HepG2 (cell line): Measurements from ENCODE around the gene ZNF655. TPM values are rescaled to one million over a fixed set of nuclear protein-coding genes. Genes with fewer than 3 reads are reported as not detected.

Experiments
- AHDC1 ChIP-seq: sonication (generic); formaldehyde crosslinking; IDR thresholded peaks from 2 replicates; pipeline ENCODE4 v1.5.1; 2020; ENCODE audit warnings: mild to moderate bottlenecking, missing genetic modification reagents, borderline replicate concordance
- CENPT ChIP-seq: sonication (generic); formaldehyde crosslinking; IDR thresholded peaks from 2 replicates; pipeline ENCODE4 v1.8.0; 2022; ENCODE audit warnings: low read depth, mild to moderate bottlenecking, moderate library complexity, missing genetic modification reagents
- CREBL2 ChIP-seq: sonication (generic); formaldehyde crosslinking; IDR thresholded peaks from 2 replicates; pipeline ENCODE4 v1.8.1; 2023; ENCODE audit warnings: missing genetic modification reagents, mild to moderate bottlenecking, borderline replicate concordance
- DPF2 ChIP-seq: sonication (generic); formaldehyde crosslinking; IDR thresholded peaks from 2 replicates; pipeline ENCODE4 v1.4.0; 2020; ENCODE audit warnings: mild to moderate bottlenecking, low read depth, missing genetic modification reagents, borderline replicate concordance
- ELF3 ChIP-seq: IDR thresholded peaks from 2 replicates; pipeline ENCODE4 v1.6.1; 2016; ENCODE audit warnings: missing genetic modification reagents, missing compliant biosample characterization
- KLF6 ChIP-seq: IDR thresholded peaks from 2 replicates; pipeline ENCODE4 v1.8.0; 2016; ENCODE audit warnings: missing biosample characterization, missing genetic modification reagents
- MIER3 ChIP-seq: IDR thresholded peaks from 2 replicates; pipeline ENCODE4 v1.6.1; 2016; ENCODE audit warnings: missing compliant biosample characterization, borderline replicate concordance
- MLXIP ChIP-seq: sonication (generic); formaldehyde crosslinking; IDR thresholded peaks from 2 replicates; pipeline ENCODE4 v1.9.0; 2021; ENCODE audit warnings: missing genetic modification reagents, borderline replicate concordance
- NR2F2 ChIP-seq: IDR thresholded peaks from 2 replicates; pipeline ENCODE4 v1.6.1; 2012; ENCODE audit warnings: low read depth, inconsistent platforms, borderline replicate concordance
- RELA ChIP-seq: sonication (generic); formaldehyde crosslinking; IDR thresholded peaks from 2 replicates; pipeline ENCODE4 v1.4.0; 2020; ENCODE audit warnings: missing genetic modification reagents
- SIN3B ChIP-seq: fragments of 150-350 bp; IDR thresholded peaks from 2 replicates; pipeline ENCODE4 v1.6.1; 2014; ENCODE audit warnings: low read length
- SRY ChIP-seq: sonication (generic); formaldehyde crosslinking; IDR thresholded peaks from 2 replicates; pipeline ENCODE4 v1.8.0; 2022; ENCODE audit warnings: mild to moderate bottlenecking, missing genetic modification reagents
- TERF1 ChIP-seq: sonication (generic); formaldehyde crosslinking; IDR thresholded peaks from 2 replicates; pipeline ENCODE4 v1.8.0; 2022; ENCODE audit warnings: mild to moderate bottlenecking, missing genetic modification reagents, moderate library complexity
- ZNF280B ChIP-seq: sonication (generic); formaldehyde crosslinking; IDR thresholded peaks from 2 replicates; pipeline ENCODE4 v1.5.0; 2020; ENCODE audit warnings: missing genetic modification reagents, mild to moderate bottlenecking, borderline replicate concordance
- ZNF333 ChIP-seq: sonication (generic); formaldehyde crosslinking; IDR thresholded peaks from 2 replicates; pipeline ENCODE4 v1.4.0; 2020; ENCODE audit warnings: mild to moderate bottlenecking, missing genetic modification reagents, borderline replicate concordance
- ZNF746 ChIP-seq: sonication (generic); formaldehyde crosslinking; IDR thresholded peaks from 2 replicates; pipeline ENCODE4 v1.8.0; 2022; ENCODE audit warnings: mild to moderate bottlenecking, missing genetic modification reagents
- polyA plus RNA-seq, 8 experiments: library from polyadenylated mRNA; depleted of rRNA in 3 of 8; stranded (reverse) in 7 of 8; unstranded in 1 of 8; fragments of >200 nt; fragmentation: Illumina TruSeq in 4 of 8; extraction: Trizol in 4 of 8; gene quantifications; 2 replicates each; pipeline versions ENCODE4 v1.2.1 to v1.2.3, GENCODE V29; 2011 to 2016; ENCODE audit warnings: low read depth in 4 of 8, missing spikeins in 1 of 8, mixed read lengths in 1 of 8; ENCODE audit not compliant: insufficient read depth in 1 of 8
- total RNA-seq, 5 experiments: library from RNA; depleted of rRNA; stranded (reverse); fragments of >200 nt; fragmentation: Illumina TruSeq; extraction: Trizol; gene quantifications; 2 replicates each; pipeline ENCODE4 v1.2.3, GENCODE V29; 2016; ENCODE audit warnings: low read depth in 1 of 5

Gene ZNF655
- total and polyA plus RNA-seq, 2 of the 13 experiments (the other 11 are each of a cell fraction or from before 2014, with no cell fraction given): 53.4 to 75.6 TPM

- TF ChIP-seq CENPT (CRISPR knock-in tag) (no peak), MIER3 (peak; percentile 91; the same call in 1 of the 2 replicates), CREBL2 (CRISPR knock-in tag) (peak; percentile 96; the same call in 1 of the 2 replicates), AHDC1 (peak; percentile 69; the same call in 1 of the 2 replicates), ZNF333 (CRISPR knock-in tag) (peak; percentile 63), RELA (CRISPR knock-in tag) (no peak), ELF3 (CRISPR knock-in tag) (peak; percentile 89), SIN3B (peak; percentile 77), TERF1 (CRISPR knock-in tag) (no peak), DPF2 (CRISPR knock-in tag) (no peak), ZNF280B (CRISPR knock-in tag) (peak; percentile 92; the same call in 1 of the 2 replicates), KLF6 (peak; percentile 50; the same call in 1 of the 2 replicates), NR2F2 (peak; percentile 42; the same call in 1 of the 2 replicates), MLXIP (CRISPR knock-in tag) (no peak), ZNF746 (no peak), SRY (CRISPR knock-in tag) (peak; percentile 92)
Measured at GRCh38 chr7:99616359-99617191, 58.1 kb downstream of the ZNF655 start, which contains the start of gene ZSCAN25 (continued).
